Lower lobe of right lung (tissue), 2 donors: ENCODE results near the gene ODF4. TPM values are rescaled to one million over a fixed set of nuclear protein-coding genes. Genes with fewer than 3 reads are reported as not detected.

Experiments used
- ATAC-seq, 2 donors: fragments of 200-7000 bp; cut with Tn5 transposase; one replicate each; pipeline ENCODE4 v1.9.1; 2020 to 2022; ENCODE audit warnings: mild to moderate bottlenecking in 2 of 2, moderate library complexity in 2 of 2
- DNase-seq: peaks from one replicate; pipeline ENCODE4 v3.0.0-alpha.2; 2020
- H3K27ac ChIP-seq: fragments of 200-600 bp; one replicate; pipeline ENCODE4 v1.8.0; 2022
- H3K27me3 ChIP-seq: fragments of 200-600 bp; one replicate; pipeline ENCODE4 v1.8.0; 2022; ENCODE audit warnings: low read depth
- H3K36me3 ChIP-seq: fragments of 200-600 bp; one replicate; pipeline ENCODE4 v1.8.0; 2022; ENCODE audit warnings: mild to moderate bottlenecking
- H3K4me1 ChIP-seq: fragments of 200-600 bp; one replicate; pipeline ENCODE4 v1.8.0; 2022
- H3K4me3 ChIP-seq: fragments of 200-600 bp; one replicate; pipeline ENCODE4 v1.8.0; 2022; ENCODE audit warnings: mild to moderate bottlenecking
- H3K9me3 ChIP-seq: fragments of 200-600 bp; one replicate; pipeline ENCODE4 v1.8.0; 2022
- intact Hi-C: fragments of 100-400 bp; cut with DNase I; formaldehyde crosslinking; loops from one replicate; pipeline ENCODE4 v1.11.0; 2022
- total RNA-seq: library from RNA; stranded (reverse); fragmentation: NEBNext Ultra II Directional; extraction: Animal tissue kit (Norgen Biotek cat#: 25700); gene quantifications from one replicate; pipeline ENCODE4 v1.2.1, GENCODE V29; 2021
- TF ChIP-seq, protein P1 (sequence below): fragments of 200-600 bp; IDR thresholded peaks from one replicate; pipeline ENCODE4 v1.8.0; 2022; ENCODE audit warnings: antibody characterized with exemption, mild to moderate bottlenecking
- donor health status: DM: no; HTN: yes; CAD: no; lungs with severe emphysema.

Gene ODF4
- total RNA-seq, 1 donor from 2014 or later, result not detected

DNA sequence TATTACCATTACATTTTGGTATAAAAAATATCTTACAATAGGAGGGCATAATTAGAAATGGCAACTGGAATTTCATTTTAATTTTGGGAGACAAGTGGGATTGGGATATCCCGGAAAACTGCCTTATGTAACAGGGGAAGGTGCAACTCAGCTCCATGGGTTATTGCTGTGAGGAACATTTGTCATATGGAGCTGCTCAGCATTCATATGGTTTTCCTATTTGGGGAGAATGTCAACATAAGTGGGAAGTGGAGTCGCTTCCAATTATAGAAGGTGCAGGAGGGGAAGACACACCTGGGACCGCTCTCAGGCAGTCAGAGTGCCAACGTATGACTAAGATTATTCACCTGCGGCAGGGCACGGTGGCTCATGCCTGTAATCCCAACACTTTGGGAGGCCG is 10.7 kb downstream of the ODF4 start:
- Histone ChIP-seq H3K4me1 (no peaks in the 10 kb centered on the region), H3K36me3 (no peaks in the 10 kb centered on the region), H3K9me3 (no peaks in the 10 kb centered on the region), H3K27me3 (no peaks in the 10 kb centered on the region), H3K4me3 (no peak overlapping the region), H3K27ac (no peak overlapping the region)
- intact Hi-C loops, result no loop called here
- ATAC-seq (no peak), DNase-seq (no peak)
- TF ChIP-seq, protein P1, sequence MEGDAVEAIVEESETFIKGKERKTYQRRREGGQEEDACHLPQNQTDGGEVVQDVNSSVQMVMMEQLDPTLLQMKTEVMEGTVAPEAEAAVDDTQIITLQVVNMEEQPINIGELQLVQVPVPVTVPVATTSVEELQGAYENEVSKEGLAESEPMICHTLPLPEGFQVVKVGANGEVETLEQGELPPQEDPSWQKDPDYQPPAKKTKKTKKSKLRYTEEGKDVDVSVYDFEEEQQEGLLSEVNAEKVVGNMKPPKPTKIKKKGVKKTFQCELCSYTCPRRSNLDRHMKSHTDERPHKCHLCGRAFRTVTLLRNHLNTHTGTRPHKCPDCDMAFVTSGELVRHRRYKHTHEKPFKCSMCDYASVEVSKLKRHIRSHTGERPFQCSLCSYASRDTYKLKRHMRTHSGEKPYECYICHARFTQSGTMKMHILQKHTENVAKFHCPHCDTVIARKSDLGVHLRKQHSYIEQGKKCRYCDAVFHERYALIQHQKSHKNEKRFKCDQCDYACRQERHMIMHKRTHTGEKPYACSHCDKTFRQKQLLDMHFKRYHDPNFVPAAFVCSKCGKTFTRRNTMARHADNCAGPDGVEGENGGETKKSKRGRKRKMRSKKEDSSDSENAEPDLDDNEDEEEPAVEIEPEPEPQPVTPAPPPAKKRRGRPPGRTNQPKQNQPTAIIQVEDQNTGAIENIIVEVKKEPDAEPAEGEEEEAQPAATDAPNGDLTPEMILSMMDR, result no peak

DNA sequence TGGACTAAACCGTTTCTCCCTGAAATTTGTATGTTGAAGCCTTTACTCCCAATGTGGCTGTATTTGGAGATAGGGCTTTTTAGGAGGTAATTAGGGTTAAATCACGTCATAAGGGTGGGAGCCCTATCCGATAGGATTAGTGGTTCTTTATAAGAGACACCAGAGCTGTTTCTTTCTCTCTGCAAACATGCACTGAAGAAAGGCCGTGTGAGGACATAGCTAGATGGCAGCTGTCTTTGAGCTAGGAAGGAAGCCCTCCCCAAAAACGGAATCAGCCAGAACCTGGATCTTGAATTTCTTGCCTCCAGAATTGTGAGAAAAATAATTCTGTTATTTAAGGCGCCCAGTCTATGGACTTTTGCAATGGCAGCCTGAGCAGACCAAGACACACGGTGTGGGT is 14.1 kb downstream of the ODF4 start:
- TF ChIP-seq, protein P1, result no peak
- H3K27ac ChIP-seq, result no peak overlapping the region
- ATAC-seq (no peak), DNase-seq (no peak)
- H3K27me3 ChIP-seq, result no peaks in the 10 kb centered on the region
- no peaks in the 10 kb centered on the region for H3K4me1 ChIP-seq
- H3K4me3 ChIP-seq, result no peak overlapping the region
- H3K36me3 ChIP-seq, result no peaks in the 10 kb centered on the region
- intact Hi-C loops, result no loop called here
- H3K9me3 ChIP-seq, result no peaks in the 10 kb centered on the region

DNA sequence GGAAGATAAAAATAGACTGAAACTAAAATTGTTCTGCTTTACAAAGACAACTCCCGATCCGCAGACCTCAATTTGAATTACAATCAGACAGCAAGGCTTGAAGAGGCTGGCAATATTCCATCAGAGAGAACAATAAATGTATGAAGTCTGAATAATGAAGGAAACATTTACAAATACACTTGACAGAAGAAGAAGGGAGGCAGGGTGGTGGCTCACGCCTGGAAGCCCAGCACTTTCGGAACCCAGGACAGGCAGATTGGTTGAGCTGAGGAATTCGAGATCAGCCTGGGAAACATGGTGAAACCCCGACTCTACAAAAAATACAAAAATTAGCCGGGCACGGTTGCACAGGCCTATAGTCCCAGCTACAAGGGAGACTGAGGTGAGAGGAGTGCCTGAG is 14.6 kb downstream of the ODF4 start:
- H3K4me1 ChIP-seq, result no peaks in the 10 kb centered on the region
- TF ChIP-seq, protein P1, result no peak
- DNase-seq, result no peak
- H3K4me3 ChIP-seq, result no peak overlapping the region
- no peaks in the 10 kb centered on the region for H3K27me3 ChIP-seq
- intact Hi-C loops, result no loop called here
- H3K36me3 ChIP-seq, result no peaks in the 10 kb centered on the region
- H3K9me3 ChIP-seq, result no peaks in the 10 kb centered on the region
- no peak for ATAC-seq
- H3K27ac ChIP-seq, result no peak overlapping the region

DNA sequence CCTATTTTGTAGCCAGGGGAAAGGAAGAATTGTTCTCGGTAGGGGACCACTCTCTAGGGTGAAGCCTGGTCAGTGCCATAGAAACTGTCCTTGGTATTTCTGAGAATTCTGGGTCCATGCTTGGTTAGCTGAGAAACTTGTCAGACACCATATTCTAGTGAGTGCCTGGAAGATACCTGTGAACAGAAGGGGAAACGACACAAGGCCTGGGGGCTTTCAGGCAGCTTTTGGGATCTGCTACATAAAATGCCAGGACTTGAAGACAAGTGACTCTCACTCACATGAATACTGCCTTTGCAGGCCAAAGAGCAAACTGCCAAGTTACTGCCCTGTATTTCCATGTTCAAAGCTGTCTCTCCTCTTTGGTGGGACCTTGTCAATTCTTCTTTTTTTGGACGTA is 18.3 kb downstream of the ODF4 start:
- H3K9me3 ChIP-seq, result no peaks in the 10 kb centered on the region
- TF ChIP-seq, protein P1, result no peak
- H3K4me1 ChIP-seq, result peaks cover 6% of the 10 kb centered on the region
- H3K4me3 ChIP-seq, result no peak overlapping the region
- DNase-seq (no peak), ATAC-seq (no peak)
- no peaks in the 10 kb centered on the region for H3K36me3 ChIP-seq
- no peaks in the 10 kb centered on the region for H3K27me3 ChIP-seq
- no peak overlapping the region for H3K27ac ChIP-seq
- intact Hi-C loops, result no loop called here

DNA sequence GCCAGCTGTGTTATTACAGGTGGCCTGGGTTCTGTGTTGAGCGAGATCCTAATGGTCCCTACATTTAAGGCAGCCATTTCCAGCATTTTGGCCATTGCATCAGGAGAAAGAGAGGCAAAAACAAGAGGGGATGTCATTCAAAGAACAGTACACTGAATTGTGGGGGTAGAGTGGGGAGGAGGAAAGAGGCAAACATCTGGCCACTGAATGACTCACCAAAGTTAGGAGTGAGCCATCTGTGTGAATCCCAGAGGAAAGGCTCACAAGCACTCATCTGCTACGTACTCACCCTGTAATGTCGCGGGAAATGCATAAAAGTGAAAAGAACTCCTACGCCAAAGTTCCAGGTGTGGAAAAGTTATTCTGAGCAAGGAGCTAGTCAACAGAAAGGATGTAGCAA is 20.1 kb downstream of the ODF4 start:
- TF ChIP-seq, protein P1, result no peak
- H3K4me3 ChIP-seq, result no peak overlapping the region
- H3K36me3 ChIP-seq, result peaks cover 4% of the 10 kb centered on the region
- H3K9me3 ChIP-seq, result no peaks in the 10 kb centered on the region
- H3K27ac ChIP-seq, result peak overlapping the region; percentile 28
- peaks cover 6% of the 10 kb centered on the region for H3K4me1 ChIP-seq
- no peak for ATAC-seq
- intact Hi-C loops, result no loop called here
- H3K27me3 ChIP-seq, result no peaks in the 10 kb centered on the region
- DNase-seq, result no peak

DNA sequence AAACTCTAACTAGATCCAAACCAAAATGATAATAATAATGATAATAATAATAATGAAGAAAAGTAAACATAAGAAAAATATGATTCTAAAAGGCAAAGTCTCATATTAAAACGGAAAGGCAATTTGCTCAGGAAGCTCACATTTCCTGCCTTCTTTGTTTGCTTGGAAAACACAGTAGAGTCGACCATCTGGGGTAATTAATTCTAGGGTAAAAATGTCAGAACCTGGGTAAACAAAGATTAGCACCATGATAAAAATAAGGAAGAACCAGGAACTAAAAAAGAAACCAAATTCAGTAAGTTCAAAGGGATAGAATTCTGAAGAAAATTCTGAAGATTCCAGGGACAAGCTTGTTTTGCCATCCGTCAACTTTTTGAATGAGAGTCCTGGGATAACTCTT is 20.6 kb downstream of the ODF4 start:
- TF ChIP-seq, protein P1, result no peak
- no peak overlapping the region for H3K4me3 ChIP-seq
- no peak overlapping the region for H3K27ac ChIP-seq
- no peaks in the 10 kb centered on the region for H3K27me3 ChIP-seq
- no peak for ATAC-seq
- intact Hi-C loops, result no loop called here
- no peaks in the 10 kb centered on the region for H3K9me3 ChIP-seq
- DNase-seq, result no peak
- H3K4me1 ChIP-seq, result peaks cover 6% of the 10 kb centered on the region
- peaks cover 4% of the 10 kb centered on the region for H3K36me3 ChIP-seq
